Keratinocyte (primary cell): ENCODE data around the gene SLC5A2. TPM values are rescaled to one million over a fixed set of nuclear protein-coding genes. Genes with fewer than 3 reads are reported as not detected.

Source experiments
- DNase-seq: peaks from one replicate; pipeline ENCODE4 v3.0.0-alpha.2; 2011; ENCODE audit warnings: low read depth, missing footprints, low spot score
- FAIRE-seq: peaks from 2 replicates; lab custom pipeline; 2011; peaks lifted over from hg19 to GRCh38; lab: Jason Lieb, UNC
- H2AFZ ChIP-seq: 2 replicates; pipeline ENCODE4 v1.6.0; 2012; ENCODE audit warnings: low read length, control low read depth, inconsistent platforms; ENCODE audit not compliant: control insufficient read depth
- H3K27ac ChIP-seq: 2 replicates; pipeline ENCODE4 v1.5.1; 2011; ENCODE audit warnings: low read length; ENCODE audit not compliant: control insufficient read depth, insufficient read depth
- H3K27me3 ChIP-seq: 3 replicates; pipeline ENCODE4 v1.6.0; 2011; ENCODE audit warnings: low read length; ENCODE audit not compliant: control insufficient read depth, insufficient read depth; ENCODE audit errors: extremely low read depth
- H3K36me3 ChIP-seq, 2 experiments: 2 replicates in 1 of 2; 3 replicates in 1 of 2; pipeline ENCODE4 v1.5.1; 2011; ENCODE audit warnings: low read length in 2 of 2, mild to moderate bottlenecking in 1 of 2; ENCODE audit not compliant: control insufficient read depth in 2 of 2, insufficient read depth in 2 of 2; ENCODE audit errors: extremely low read depth in 1 of 2
- H3K4me1 ChIP-seq: 3 replicates; pipeline ENCODE4 v1.5.1; 2011; ENCODE audit warnings: low read length; ENCODE audit not compliant: control insufficient read depth, insufficient read depth; ENCODE audit errors: extremely low read depth
- H3K4me2 ChIP-seq: 3 replicates; pipeline ENCODE4 v1.6.0; 2011; ENCODE audit warnings: low read depth, low read length; ENCODE audit not compliant: control insufficient read depth, insufficient read depth; ENCODE audit errors: extremely low read depth
- H3K4me3 ChIP-seq, 3 experiments: fragments of 200-600 bp in 1 of 3; sonication (generic) in 1 of 3; 2 replicates in 2 of 3; 3 replicates in 1 of 3; pipeline ENCODE4 v1.5.1; 2011 to 2016; ENCODE audit warnings: low read length in 3 of 3, mild to moderate bottlenecking in 3 of 3, control low read depth in 2 of 3, inconsistent platforms in 1 of 3, low read depth in 1 of 3, mixed read lengths in 1 of 3, mixed run types in 1 of 3, moderate library complexity in 1 of 3; ENCODE audit not compliant: control insufficient read depth in 2 of 3, insufficient read depth in 2 of 3; ENCODE audit errors: extremely low read depth in 1 of 3
- H3K79me2 ChIP-seq: 2 replicates; pipeline ENCODE4 v1.6.0; 2012; ENCODE audit warnings: low read length; ENCODE audit not compliant: control insufficient read depth, insufficient read depth
- H3K9ac ChIP-seq: 3 replicates; pipeline ENCODE4 v1.6.0; 2011; ENCODE audit warnings: low read length; ENCODE audit not compliant: control insufficient read depth, insufficient read depth; ENCODE audit errors: extremely low read depth
- H3K9me1 ChIP-seq: 3 replicates; pipeline ENCODE4 v1.6.0; 2011; ENCODE audit warnings: low read length; ENCODE audit not compliant: control insufficient read depth, insufficient read depth; ENCODE audit errors: extremely low read depth
- H3K9me3 ChIP-seq: 2 replicates; pipeline ENCODE4 v1.5.1; 2012; ENCODE audit warnings: low read depth, low read length; ENCODE audit not compliant: control insufficient read depth
- H4K20me1 ChIP-seq: 3 replicates; pipeline ENCODE4 v1.6.0; 2011; ENCODE audit warnings: low read length; ENCODE audit not compliant: control insufficient read depth, insufficient read depth; ENCODE audit errors: extremely low read depth
- EZH2 ChIP-seq: IDR thresholded peaks from one replicate; pipeline ENCODE4 v1.6.1; 2012; ENCODE audit warnings: inconsistent platforms, mild to moderate bottlenecking, low read length, moderate library complexity
- dilution Hi-C: fragments of 300-500 bp; cut with MboI; formaldehyde crosslinking; loops from one replicate; pipeline ENCODE4 v1.7.0; 2020; ENCODE audit warnings: low sequenced_read_pairs; ENCODE audit not compliant: extremely low pct_ligation_motif_present
- polyA plus RNA-seq, 5 experiments: library from polyadenylated mRNA; depleted of rRNA in 3 of 5; stranded (reverse) in 3 of 5; stranded (forward) in 1 of 5; unstranded in 1 of 5; fragments of >200 nt; gene quantifications; 1 replicate in 1 of 5; 2 replicates in 3 of 5; 3 replicates in 1 of 5; pipeline versions ENCODE4 v1.2.1 to v1.2.3, GENCODE V29; 2011 to 2012; ENCODE audit warnings: missing spikeins in 2 of 5, low read depth in 1 of 5, low replicate concordance in 1 of 5
- TF ChIP-seq, protein P1 (sequence below), 3 experiments: IDR thresholded peaks in 1 of 3; conservative IDR thresholded peaks in 1 of 3; optimal IDR thresholded peaks in 1 of 3; 2 replicates in 2 of 3; 3 replicates in 1 of 3; pipeline versions ENCODE3 to v1.5.1; 2011; ENCODE audit warnings: low read length in 3 of 3, mild to moderate bottlenecking in 3 of 3, moderate library complexity in 2 of 3, control low read depth in 1 of 3, inconsistent platforms in 1 of 3; ENCODE audit not compliant: insufficient read depth in 2 of 3; ENCODE audit errors: extremely low read depth in 1 of 3

SLC5A2 gene
- polyA plus RNA-seq, 1 donor (not counting 4 experiments of a cell fraction or from before 2014, with no cell fraction given) = not detected

GRCh38 chr16:31451681-31452351 is 31.1 kb upstream of the SLC5A2 start:
- DNase-seq (no peak), FAIRE-seq (no peak)
- peak overlapping the region; percentile 80 for H3K4me2 ChIP-seq

DNA sequence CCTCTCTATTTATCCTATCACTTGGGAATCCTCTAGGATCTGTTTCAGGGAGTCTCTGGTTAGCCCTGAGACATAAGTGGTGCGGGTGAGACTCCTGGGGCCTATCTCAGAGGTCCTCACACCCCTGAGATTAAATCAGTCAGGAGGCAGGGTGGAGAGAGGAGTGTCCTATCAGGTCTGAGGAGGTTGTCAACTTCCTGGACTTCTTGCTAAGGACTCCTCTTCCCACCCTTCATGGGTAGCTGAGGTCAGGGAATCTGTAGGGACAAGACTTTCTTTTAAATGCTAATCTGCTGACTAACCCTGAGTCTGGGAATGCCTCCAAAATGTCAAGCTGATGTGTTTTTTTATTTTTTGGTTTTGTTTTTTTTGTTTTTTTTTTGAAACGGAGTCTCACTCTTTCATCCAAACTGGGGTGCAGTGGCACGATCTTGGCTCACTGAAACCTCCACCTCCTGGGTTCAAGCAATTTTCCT is 30.3 kb upstream of the SLC5A2 start:
- DNase-seq (no peak), FAIRE-seq (peak; percentile 62)
- Histone ChIP-seq H4K20me1 (peaks cover 8% of the 10 kb centered on the region), H2AFZ (no peak overlapping the region), H3K27ac (peak overlapping the region; percentile 95), H3K36me3 (peaks cover 0 to 15% of the 10 kb centered on the region in 2 experiments), H3K9ac (peak overlapping the region; percentile 62), H3K4me2 (peak overlapping the region; percentile 80), H3K9me3 (no peaks in the 10 kb centered on the region), H3K4me3 (peak overlapping the region in 2 of 3 experiments; percentile 15 to 41), H3K27me3 (no peaks in the 10 kb centered on the region), H3K79me2 (peaks cover 27% of the 10 kb centered on the region), H3K9me1 (peaks cover 6% of the 10 kb centered on the region), H3K4me1 (peaks cover 57% of the 10 kb centered on the region)
- dilution Hi-C loops = no loop called here
- TF ChIP-seq EZH2 = no peak
- TF ChIP-seq, protein P1, sequence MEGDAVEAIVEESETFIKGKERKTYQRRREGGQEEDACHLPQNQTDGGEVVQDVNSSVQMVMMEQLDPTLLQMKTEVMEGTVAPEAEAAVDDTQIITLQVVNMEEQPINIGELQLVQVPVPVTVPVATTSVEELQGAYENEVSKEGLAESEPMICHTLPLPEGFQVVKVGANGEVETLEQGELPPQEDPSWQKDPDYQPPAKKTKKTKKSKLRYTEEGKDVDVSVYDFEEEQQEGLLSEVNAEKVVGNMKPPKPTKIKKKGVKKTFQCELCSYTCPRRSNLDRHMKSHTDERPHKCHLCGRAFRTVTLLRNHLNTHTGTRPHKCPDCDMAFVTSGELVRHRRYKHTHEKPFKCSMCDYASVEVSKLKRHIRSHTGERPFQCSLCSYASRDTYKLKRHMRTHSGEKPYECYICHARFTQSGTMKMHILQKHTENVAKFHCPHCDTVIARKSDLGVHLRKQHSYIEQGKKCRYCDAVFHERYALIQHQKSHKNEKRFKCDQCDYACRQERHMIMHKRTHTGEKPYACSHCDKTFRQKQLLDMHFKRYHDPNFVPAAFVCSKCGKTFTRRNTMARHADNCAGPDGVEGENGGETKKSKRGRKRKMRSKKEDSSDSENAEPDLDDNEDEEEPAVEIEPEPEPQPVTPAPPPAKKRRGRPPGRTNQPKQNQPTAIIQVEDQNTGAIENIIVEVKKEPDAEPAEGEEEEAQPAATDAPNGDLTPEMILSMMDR (optimal IDR thresholded peaks at IDR 0.05 in 1 of 3, IDR thresholded peaks at IDR 0.05 in 1 of 3, conservative IDR thresholded peaks at IDR 0.05 in 1 of 3; ENCODE audit: extremely low read depth in 1 of 3, insufficient read depth in 2 of 3, low read length in 3 of 3) = no peak

More at GRCh38 chr16:31451681-31452351, 31.1 kb upstream of the SLC5A2 start:
- peak overlapping the region; percentile 74 for H2AFZ ChIP-seq
- peaks cover 4% of the 10 kb centered on the region for H3K9me1 ChIP-seq
- H3K27me3 ChIP-seq = no peaks in the 10 kb centered on the region
- no peak for TF ChIP-seq EZH2
- TF ChIP-seq, protein P1 (optimal IDR thresholded peaks at IDR 0.05 in 1 of 3, IDR thresholded peaks at IDR 0.05 in 1 of 3, conservative IDR thresholded peaks at IDR 0.05 in 1 of 3; ENCODE audit: extremely low read depth in 1 of 3, insufficient read depth in 2 of 3, low read length in 3 of 3) = peak; percentile 70 to 81 (median 73)
- peaks cover 48% of the 10 kb centered on the region for H3K4me1 ChIP-seq
- peak overlapping the region; percentile 95 for H3K27ac ChIP-seq
- dilution Hi-C loops = no loop called here
- peaks cover under 1% of the 10 kb centered on the region for H4K20me1 ChIP-seq
- no peaks in the 10 kb centered on the region for H3K9me3 ChIP-seq
- peaks cover 0 to 9% of the 10 kb centered on the region in 2 experiments for H3K36me3 ChIP-seq
- H3K79me2 ChIP-seq = peaks cover 18% of the 10 kb centered on the region
- peak overlapping the region; percentile 62 for H3K9ac ChIP-seq
- H3K4me3 ChIP-seq = no peak overlapping the region
